Prostate gland (tissue), 2 donors: Measurements from ENCODE around the gene MFSD12. TPM values are rescaled to one million over a fixed set of nuclear protein-coding genes. Genes with fewer than 3 reads are reported as not detected.
A peak's percentile ranks its signal among the peaks of the same experiment; 100 is the strongest.

Experiments used
- DNase-seq: peaks from one replicate; pipeline ENCODE4 v3.0.0-alpha.2; 2019; ENCODE audit warnings: low spot score
- H3K27ac ChIP-seq, 2 donors: fragments of 200-600 bp; sonication (generic); 2 replicates each; pipeline ENCODE4 v1.5.1; 2017 to 2019
- H3K27me3 ChIP-seq: fragments of 200-600 bp; sonication (generic); replicated peaks from 2 replicates; pipeline ENCODE4 v1.5.1; 2019; ENCODE audit not compliant: insufficient read depth
- H3K36me3 ChIP-seq, 2 donors: fragments of 200-600 bp; sonication (generic); 1 replicate in 1 of 2; 2 replicates in 1 of 2; pipeline versions ENCODE4 v1.5.1 to v1.8.1; 2017 to 2019
- H3K4me1 ChIP-seq: fragments of 200-600 bp; sonication (generic); replicated peaks from 2 replicates; pipeline ENCODE4 v1.5.1; 2019
- H3K4me3 ChIP-seq, 2 donors: fragments of 200-600 bp; sonication (generic); 2 replicates each; pipeline ENCODE4 v1.5.1; 2017 to 2019
- H3K9me3 ChIP-seq: fragments of 200-600 bp; sonication (generic); 2 replicates; pipeline ENCODE4 v1.5.1; 2017
- CTCF ChIP-seq, 4 experiments: fragments of 200-600 bp in 2 of 4; fragments of 450-650 bp in 2 of 4; sonication (generic) in 2 of 4; IDR thresholded peaks; 1 replicate in 3 of 4; 2 replicates in 1 of 4; pipeline ENCODE4 v1.5.1; 2016 to 2019; ENCODE audit warnings: antibody characterized with exemption in 4 of 4, mild to moderate bottlenecking in 2 of 4, moderate library complexity in 2 of 4
- POLR2A ChIP-seq: fragments of 450-650 bp; IDR thresholded peaks from one replicate; pipeline ENCODE4 v1.6.1; 2016; ENCODE audit warnings: antibody characterized with exemption, mild to moderate bottlenecking
- POLR2AphosphoS5 ChIP-seq: sonication (generic); formaldehyde crosslinking; IDR thresholded peaks from one replicate; pipeline ENCODE4 v1.6.1; 2017; ENCODE audit warnings: antibody characterized with exemption
- WGBS: methylation state at CpG from one replicate; pipeline ENCODE4 v1.1.5; 2018; 5-methylcytosine and 5-hydroxymethylcytosine counted together
- intact Hi-C: fragments of 100-400 bp; cut with DNase I; formaldehyde crosslinking; loops from one replicate; pipeline ENCODE4 v1.14.2; 2022
- total RNA-seq, 2 donors: library from RNA; depleted of rRNA; stranded (reverse); fragments of >200 nt; gene quantifications; one replicate each; pipeline ENCODE4 v1.1.0, GENCODE V29; 2016

MFSD12 gene
- total RNA-seq, 2 donors from 2014 or later = 60.5 to 86.1 TPM

GRCh38 chr19:3546119-3546518, 11.3 kb downstream of the MFSD12 start:
- Histone ChIP-seq H3K9me3 (no peaks in the 10 kb centered on the region), H3K27me3 (no peaks in the 10 kb centered on the region), H3K4me1 (no peaks in the 10 kb centered on the region), H3K36me3 (no peaks in the 10 kb centered on the region), H3K27ac (no peak overlapping the region), H3K4me3 (no peak overlapping the region)
- TF ChIP-seq POLR2AphosphoS5 = no peak
- WGBS = 91% methylated on average over 11 of the region's 23 CpGs
- no peak for DNase-seq
- intact Hi-C loops = loop anchor here (5.0 kb wide), 1 partner anchor 71 kb away; no protein-coding TSS in a partner anchor

DNA sequence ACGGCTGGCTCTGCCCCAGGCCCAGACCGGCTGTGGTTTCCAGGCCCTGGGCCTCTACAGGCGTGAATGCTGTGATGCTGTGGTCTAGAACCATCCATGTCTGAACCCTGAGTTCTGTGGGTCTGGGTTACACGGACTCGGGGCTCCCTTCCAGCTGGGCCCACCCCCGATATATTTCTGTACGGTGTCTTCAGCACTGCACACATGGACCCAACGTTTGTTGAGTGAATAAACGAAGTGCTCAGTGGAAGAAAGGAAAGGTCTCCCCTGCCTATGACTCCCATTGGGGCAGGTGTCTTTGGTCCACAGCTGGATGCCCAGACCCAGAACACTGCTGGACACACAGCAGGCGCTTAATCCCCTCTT, 11.7 kb downstream of the MFSD12 start:
- no peak overlapping the region for H3K4me3 ChIP-seq
- H3K27ac ChIP-seq = no peak overlapping the region
- no peaks in the 10 kb centered on the region for H3K36me3 ChIP-seq
- TF ChIP-seq POLR2A (no peak), CTCF (IDR thresholded peaks at IDR 0.05) (no peak), POLR2AphosphoS5 (no peak)
- no peaks in the 10 kb centered on the region for H3K9me3 ChIP-seq
- intact Hi-C loops = loop anchor here (5.0 kb wide), 1 partner anchor 72 kb away; no protein-coding TSS in a partner anchor
- WGBS = 73% methylated on average over 10 of the region's 10 CpGs
- no peak for DNase-seq
- no peaks in the 10 kb centered on the region for H3K4me1 ChIP-seq
- no peaks in the 10 kb centered on the region for H3K27me3 ChIP-seq

DNA sequence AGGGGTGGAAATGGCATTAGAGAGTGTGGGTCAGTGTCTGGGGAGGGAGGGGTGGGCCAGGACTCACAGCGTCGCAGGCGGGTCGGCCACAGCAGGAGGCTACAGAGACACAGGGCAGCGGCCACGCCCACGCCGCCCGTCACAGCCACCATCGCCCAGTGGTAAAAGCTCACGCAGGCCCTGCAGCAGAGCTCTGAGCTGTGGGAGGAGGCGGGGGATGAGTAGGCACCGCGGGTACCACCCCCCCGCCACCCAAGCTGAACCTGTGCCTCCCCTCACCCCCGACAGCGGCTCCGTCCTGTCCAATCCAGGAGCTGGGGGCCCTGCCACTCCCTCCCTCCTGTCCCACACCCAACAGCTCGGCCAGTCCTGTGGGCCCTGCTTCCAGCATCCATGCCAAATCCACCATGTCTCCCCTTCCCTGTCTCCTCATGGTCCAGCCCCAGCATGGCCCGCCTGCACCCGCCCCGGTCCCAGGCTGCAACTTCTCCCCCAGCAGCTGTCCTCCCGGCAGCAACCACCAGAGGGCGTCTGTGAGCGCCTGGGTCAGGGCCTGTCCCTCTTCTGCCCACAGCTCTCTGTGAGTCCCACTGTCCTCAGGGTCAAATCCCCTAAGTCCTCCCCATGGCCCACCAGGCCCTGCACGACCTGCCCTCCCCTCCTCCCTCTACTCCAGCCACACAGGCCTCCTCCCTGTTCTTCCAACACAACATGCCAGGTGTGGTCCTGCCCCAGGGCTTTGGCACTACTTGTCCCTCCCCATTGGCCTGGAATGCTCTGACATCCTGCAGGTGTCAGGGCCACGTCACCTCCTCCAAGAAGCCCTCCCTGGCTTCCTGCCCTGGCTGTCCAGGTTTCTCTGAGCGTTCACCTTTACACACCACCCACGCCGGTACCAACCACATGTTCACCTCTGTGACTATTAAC, 12.4 kb downstream of the MFSD12 start:
- Histone ChIP-seq H3K9me3 (no peaks in the 10 kb centered on the region), H3K36me3 (no peaks in the 10 kb centered on the region), H3K27ac (no peak overlapping the region), H3K4me1 (no peaks in the 10 kb centered on the region), H3K27me3 (no peaks in the 10 kb centered on the region), H3K4me3 (no peak overlapping the region)
- 57% methylated on average over 28 of the region's 30 CpGs for WGBS
- peak; percentile 48 for DNase-seq
- intact Hi-C loops = loop anchor here (5.0 kb wide), 1 partner anchor 72 kb away; no protein-coding TSS in a partner anchor
- TF ChIP-seq POLR2AphosphoS5 (peak; percentile 35), POLR2A (no peak), CTCF (IDR thresholded peaks at IDR 0.05) (peak; percentile 76 to 94 (median 90))

- 96% methylated on average over 5 of the region's 9 CpGs for WGBS
- Histone ChIP-seq H3K4me1 (no peaks in the 10 kb centered on the region), H3K27me3 (no peaks in the 10 kb centered on the region), H3K9me3 (no peaks in the 10 kb centered on the region), H3K36me3 (no peaks in the 10 kb centered on the region), H3K27ac (no peak overlapping the region), H3K4me3 (no peak overlapping the region)
- no peak for DNase-seq
- no peak for TF ChIP-seq CTCF (IDR thresholded peaks at IDR 0.05)
- no peak for TF ChIP-seq POLR2A
- TF ChIP-seq POLR2AphosphoS5 = no peak
- intact Hi-C loops = no loop called here
These were observed 13.4 kb downstream of the MFSD12 start for GRCh38 chr19:3544058-3544376.

- DNase-seq = no peak
- Histone ChIP-seq H3K9me3 (no peaks in the 10 kb centered on the region), H3K36me3 (no peaks in the 10 kb centered on the region), H3K4me3 (no peak overlapping the region), H3K27ac (no peak overlapping the region), H3K27me3 (no peaks in the 10 kb centered on the region), H3K4me1 (no peaks in the 10 kb centered on the region)
- WGBS = 79% methylated on average over 47 of the region's 47 CpGs
- TF ChIP-seq POLR2A (no peak), CTCF (IDR thresholded peaks at IDR 0.05) (no peak), POLR2AphosphoS5 (no peak)
- intact Hi-C loops = no loop called here
These were observed 14.0 kb downstream of the MFSD12 start for GRCh38 chr19:3543150-3544057.
